HG02763 (cell line): ENCODE data around the gene TMEM63C.

Experiments used
- ATAC-seq: cut with Tn5 transposase; IDR thresholded peaks from one replicate; pipeline ENCODE4 v1.9.1; 2021; ENCODE audit warnings: mild to moderate bottlenecking, moderate library complexity; ENCODE audit not compliant: unreplicated experiment

Gene TMEM63C

GRCh38 chr14:77194706-77195105 is 13.1 kb downstream of the TMEM63C start:
- no peak for ATAC-seq

- no peak for ATAC-seq
Observed at GRCh38 chr14:77195766-77196165, 14.2 kb downstream of the TMEM63C start.

GRCh38 chr14:77197988-77198387 is 16.4 kb downstream of the TMEM63C start:
- no peak for ATAC-seq

GRCh38 chr14:77198561-77198960 is 17.0 kb downstream of the TMEM63C start:
- no peak for ATAC-seq

- ATAC-seq = no peak
Observed at GRCh38 chr14:77199590-77199989, 18.0 kb downstream of the TMEM63C start.

GRCh38 chr14:77200406-77200985 is 18.9 kb downstream of the TMEM63C start:
- no peak for ATAC-seq

- ATAC-seq = no peak
Observed at GRCh38 chr14:77201696-77202095, 20.1 kb downstream of the TMEM63C start.

GRCh38 chr14:77203611-77204458 is 22.2 kb downstream of the TMEM63C start:
- ATAC-seq = no peak

- no peak for ATAC-seq
Observed at GRCh38 chr14:77204459-77204771, 22.8 kb downstream of the TMEM63C start.

- no peak for ATAC-seq
Observed at GRCh38 chr14:77204907-77205306, 23.3 kb downstream of the TMEM63C start.

- no peak for ATAC-seq
Observed at GRCh38 chr14:77205566-77205965, 24.0 kb downstream of the TMEM63C start.

GRCh38 chr14:77206261-77206824 is 24.7 kb downstream of the TMEM63C start:
- ATAC-seq = no peak

- ATAC-seq = no peak
Observed at GRCh38 chr14:77206877-77207389, 25.3 kb downstream of the TMEM63C start.

- no peak for ATAC-seq
Observed at GRCh38 chr14:77208291-77208978, 26.8 kb downstream of the TMEM63C start.

GRCh38 chr14:77208979-77209318 is 27.4 kb downstream of the TMEM63C start:
- ATAC-seq = no peak

- no peak for ATAC-seq
Observed at GRCh38 chr14:77212097-77212870, 30.7 kb downstream of the TMEM63C start.

GRCh38 chr14:77212943-77213678 is 31.5 kb downstream of the TMEM63C start:
- ATAC-seq = peak; percentile 57

GRCh38 chr14:77213679-77214016 is 32.0 kb downstream of the TMEM63C start:
- ATAC-seq = no peak

GRCh38 chr14:77214216-77214615 is 32.6 kb downstream of the TMEM63C start:
- ATAC-seq = no peak

GRCh38 chr14:77217551-77217950 is 36.0 kb downstream of the TMEM63C start:
- no peak for ATAC-seq
